Chondrocyte (in vitro differentiated cells): ENCODE measurements around the gene PCK1. TPM values are rescaled to one million over a fixed set of nuclear protein-coding genes. Genes with fewer than 3 reads are reported as not detected.

ENCODE experiments used
- DNase-seq: peaks from one replicate; pipeline ENCODE4 v3.0.0; 2021; ENCODE audit warnings: mixed read lengths, low spot score
- H3K27ac Mint-ChIP-seq: one replicate; pipeline ENCODE4 v1.8.0; 2021; ENCODE audit warnings: mild to moderate bottlenecking, moderate library complexity, mixed read lengths; ENCODE audit not compliant: unreplicated experiment
- H3K27me3 Mint-ChIP-seq: 2 replicates; pipeline ENCODE4 v1.8.0; 2021; ENCODE audit warnings: low read depth, mixed read lengths
- H3K36me3 Mint-ChIP-seq: 2 replicates; pipeline ENCODE4 v1.8.0; 2021; ENCODE audit warnings: low read depth, mixed read lengths
- H3K4me1 Mint-ChIP-seq: 2 replicates; pipeline ENCODE4 v1.8.0; 2021; ENCODE audit warnings: low read depth, mild to moderate bottlenecking, mixed read lengths
- H3K4me3 Mint-ChIP-seq: one replicate; pipeline ENCODE4 v1.8.0; 2021; ENCODE audit warnings: mild to moderate bottlenecking, moderate library complexity, mixed read lengths; ENCODE audit not compliant: unreplicated experiment
- H3K9me3 Mint-ChIP-seq: 2 replicates; pipeline ENCODE4 v1.8.0; 2021; ENCODE audit warnings: low read depth, mixed read lengths
- CTCF ChIP-seq: fragments of 200-600 bp; sonication (generic); IDR thresholded peaks from 2 replicates; pipeline ENCODE4 v1.5.0; 2021; ENCODE audit warnings: antibody characterized with exemption, mild to moderate bottlenecking, moderate library complexity
- total RNA-seq: library from RNA; stranded (reverse); gene quantifications from 3 replicates; pipeline ENCODE4 v1.2.1, GENCODE V29; 2021

Gene PCK1
- total RNA-seq, 1 donor from 2014 or later = not detected

GRCh38 chr20:57601211-57601570, 40.3 kb downstream of the PCK1 start:
- Mint-ChIP-seq H3K36me3 (no peaks in the 10 kb centered on the region), H3K4me1 (peaks cover 8% of the 10 kb centered on the region), H3K9me3 (no peaks in the 10 kb centered on the region), H3K27me3 (peaks cover 4% of the 10 kb centered on the region), H3K27ac (no peak overlapping the region), H3K4me3 (no peak overlapping the region)
- TF ChIP-seq CTCF = no peak
- no peak for DNase-seq

- no peaks in the 10 kb centered on the region for H3K9me3 Mint-ChIP-seq
- H3K4me3 Mint-ChIP-seq = no peak overlapping the region
- peaks cover 7% of the 10 kb centered on the region for H3K27me3 Mint-ChIP-seq
- peaks cover 8% of the 10 kb centered on the region for H3K4me1 Mint-ChIP-seq
- no peak for TF ChIP-seq CTCF
- DNase-seq = no peak
- no peaks in the 10 kb centered on the region for H3K36me3 Mint-ChIP-seq
- no peak overlapping the region for H3K27ac Mint-ChIP-seq
Observed at GRCh38 chr20:57601737-57602136, 40.8 kb downstream of the PCK1 start.

- Mint-ChIP-seq H3K9me3 (no peaks in the 10 kb centered on the region), H3K4me1 (peaks cover 3% of the 10 kb centered on the region), H3K27ac (no peak overlapping the region), H3K27me3 (peaks cover 15% of the 10 kb centered on the region), H3K36me3 (peaks cover 2% of the 10 kb centered on the region), H3K4me3 (no peak overlapping the region)
- TF ChIP-seq CTCF = no peak
- DNase-seq = no peak
Observed at GRCh38 chr20:57603120-57603519, 42.2 kb downstream of the PCK1 start.

- Mint-ChIP-seq H3K4me1 (no peaks in the 10 kb centered on the region), H3K36me3 (peaks cover 2% of the 10 kb centered on the region), H3K27me3 (peaks cover 25% of the 10 kb centered on the region), H3K9me3 (no peaks in the 10 kb centered on the region), H3K27ac (no peak overlapping the region), H3K4me3 (no peak overlapping the region)
- DNase-seq = no peak
- no peak for TF ChIP-seq CTCF
Observed at GRCh38 chr20:57605045-57605444, 44.1 kb downstream of the PCK1 start.

- Mint-ChIP-seq H3K4me1 (no peaks in the 10 kb centered on the region), H3K4me3 (no peak overlapping the region), H3K27ac (no peak overlapping the region), H3K9me3 (no peaks in the 10 kb centered on the region), H3K36me3 (peaks cover 2% of the 10 kb centered on the region), H3K27me3 (peaks cover 31% of the 10 kb centered on the region)
- no peak for DNase-seq
- no peak for TF ChIP-seq CTCF
Observed at GRCh38 chr20:57605878-57606277, 45.0 kb downstream of the PCK1 start.
